Liver (tissue), 9 donors: Measurements from ENCODE around the gene KIAA1217. TPM values are rescaled to one million over a fixed set of nuclear protein-coding genes. Genes with fewer than 3 reads are reported as not detected.

Source experiments
- DNase-seq: peaks from one replicate; pipeline ENCODE4 v3.0.0-alpha.2; 2017; ENCODE audit warnings: low spot score
- H3K27ac ChIP-seq, 2 donors: one replicate each; pipeline ENCODE4 v1.7.0; 2013; ENCODE audit warnings: inconsistent platforms in 2 of 2, low read length in 2 of 2, control low read depth in 1 of 2, low read depth in 1 of 2, mild to moderate bottlenecking in 1 of 2
- H3K27me3 ChIP-seq, 4 donors: one replicate each; pipeline versions ENCODE4 v1.6.1 to v1.7.0; 2013; ENCODE audit warnings: low read length in 3 of 4, inconsistent platforms in 1 of 4, mild to moderate bottlenecking in 1 of 4, moderate library complexity in 1 of 4; ENCODE audit not compliant: control insufficient read depth in 4 of 4, insufficient read depth in 4 of 4
- H3K36me3 ChIP-seq, 4 donors: one replicate each; pipeline versions ENCODE4 v1.6.1 to v1.7.0; 2013; ENCODE audit warnings: low read length in 3 of 4, mild to moderate bottlenecking in 3 of 4, low read depth in 1 of 4, moderate library complexity in 1 of 4; ENCODE audit not compliant: control insufficient read depth in 4 of 4, insufficient read depth in 3 of 4
- H3K4me1 ChIP-seq, 4 donors: one replicate each; pipeline versions ENCODE4 v1.6.1 to v1.7.0; 2013; ENCODE audit warnings: low read length in 3 of 4, mild to moderate bottlenecking in 3 of 4, moderate library complexity in 1 of 4; ENCODE audit not compliant: control insufficient read depth in 4 of 4, insufficient read depth in 4 of 4
- H3K4me3 ChIP-seq, 3 donors: one replicate each; pipeline versions ENCODE4 v1.6.1 to v1.7.0; 2013; ENCODE audit warnings: low read length in 3 of 3, control low read depth in 1 of 3, low read depth in 1 of 3, mild to moderate bottlenecking in 1 of 3
- H3K9ac ChIP-seq, 2 donors: one replicate each; pipeline ENCODE4 v1.7.0; 2013; ENCODE audit warnings: low read length in 2 of 2, mild to moderate bottlenecking in 2 of 2, moderate library complexity in 2 of 2, control low read depth in 1 of 2, low read depth in 1 of 2
- H3K9me3 ChIP-seq, 4 donors: one replicate each; pipeline versions ENCODE4 v1.6.1 to v1.7.0; 2013; ENCODE audit warnings: low read length in 3 of 4; ENCODE audit not compliant: control insufficient read depth in 4 of 4
- FOXA2 ChIP-seq: IDR thresholded peaks from 2 replicates; pipeline ENCODE4 v1.6.1; 2016; ENCODE audit warnings: antibody characterized with exemption
- GABPA ChIP-seq, 2 donors: IDR thresholded peaks in 1 of 2; conservative IDR thresholded peaks in 1 of 2; 2 replicates each; pipeline ENCODE4 v1.6.1; 2016; ENCODE audit warnings: antibody characterized with exemption in 2 of 2, mild to moderate bottlenecking in 1 of 2, moderate library complexity in 1 of 2
- HNF4A ChIP-seq, 2 donors: conservative IDR thresholded peaks; 2 replicates each; pipeline ENCODE4 v1.6.1; 2016; ENCODE audit warnings: antibody characterized with exemption in 2 of 2, mild to moderate bottlenecking in 2 of 2
- HNF4G ChIP-seq: IDR thresholded peaks from 2 replicates; pipeline ENCODE4 v1.6.1; 2016; ENCODE audit warnings: antibody characterized with exemption
- RXRA ChIP-seq, 2 donors: IDR thresholded peaks; 2 replicates each; pipeline ENCODE4 v1.6.1; 2017 to 2018; ENCODE audit warnings: antibody characterized with exemption in 2 of 2, mild to moderate bottlenecking in 1 of 2
- SP1 ChIP-seq: IDR thresholded peaks from 2 replicates; pipeline ENCODE4 v1.6.1; 2018; ENCODE audit warnings: antibody characterized with exemption, mild to moderate bottlenecking
- YY1 ChIP-seq: IDR thresholded peaks from 2 replicates; pipeline ENCODE4 v1.6.1; 2016; ENCODE audit warnings: antibody characterized with exemption, mild to moderate bottlenecking
- WGBS: extraction: QIAGEN DNeasy Blood & Tissue Kit; methylation state at CpG from one replicate; pipeline ENCODE4 v1.1.7; 2013; 5-methylcytosine and 5-hydroxymethylcytosine counted together
- polyA plus RNA-seq, 2 donors: library from polyadenylated mRNA; stranded (reverse) in 1 of 2; unstranded in 1 of 2; fragments of 200-250 nt in 1 of 2; fragments of >200 nt in 1 of 2; fragmentation: Nextera tagmentation in 1 of 2; extraction: Ambion mirVana in 1 of 2; gene quantifications; one replicate each; pipeline versions ENCODE4 v1.2.1 to v1.2.3, GENCODE V29; 2013 to 2015
- total RNA-seq, 2 donors: library from RNA; depleted of rRNA; stranded (reverse); fragments of >200 nt; gene quantifications; one replicate each; pipeline ENCODE4 v1.2.3, GENCODE V29; 2014
- TF ChIP-seq, protein P1 (sequence below): fragments of 150-350 bp; IDR thresholded peaks from 2 replicates; pipeline ENCODE4 v1.5.1; 2017; ENCODE audit warnings: improper control_type of control experiment, low read depth, low read length; ENCODE audit not compliant: missing input control
- TF ChIP-seq, protein P2 (sequence below): IDR thresholded peaks from 2 replicates; pipeline ENCODE4 v1.6.1; 2016; ENCODE audit warnings: antibody characterized with exemption, mild to moderate bottlenecking
- TF ChIP-seq, protein P3 (sequence below): IDR thresholded peaks from 2 replicates; pipeline ENCODE4 v1.6.1; 2016; ENCODE audit warnings: antibody characterized with exemption
- TF ChIP-seq, protein P4 (sequence below): IDR thresholded peaks from 2 replicates; pipeline ENCODE4 v1.6.1; 2016; ENCODE audit warnings: antibody characterized with exemption
- donor health status: healthy.
- donor health status: healthy.
- donor health status: healthy.
- donor health status: healthy.
- donor health status: healthy.

Gene KIAA1217
- total and polyA plus RNA-seq, 4 donors, result 4.5 to 12.8 (median 6.8) TPM

DNA sequence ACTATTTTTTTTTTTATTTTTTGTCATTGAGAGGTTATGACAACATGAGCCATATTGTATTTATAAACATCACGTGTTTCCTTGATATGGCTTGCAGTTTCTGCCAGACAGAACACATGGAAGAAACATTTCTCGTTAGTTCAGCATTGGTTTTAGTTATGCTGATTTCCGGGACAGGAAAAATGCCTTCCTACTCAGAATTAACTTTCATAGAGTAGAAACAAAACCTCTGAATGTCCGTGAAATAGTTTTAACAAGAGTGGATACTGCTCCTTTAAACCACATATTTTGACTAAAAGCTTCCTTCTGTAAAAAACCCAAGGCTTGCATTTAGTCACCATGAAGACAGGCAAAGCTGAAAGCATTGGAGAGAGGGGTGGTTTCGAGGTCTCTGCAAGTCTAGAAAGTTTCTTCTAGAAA lies 240.4 kb downstream of the KIAA1217 start:
- Histone ChIP-seq H3K9ac (peak overlapping the region; percentile 55 to 74), H3K4me3 (peak overlapping the region in 2 of 3 donors; percentile 23 to 26), H3K27ac (peak overlapping the region in 1 of 2 donors; percentile 34), H3K4me1 (peaks cover 0 to 7% (median 5%) of the 10 kb centered on the region in 4 donors), H3K36me3 (no peaks in the 10 kb centered on the region), H3K9me3 (no peaks in the 10 kb centered on the region), H3K27me3 (no peaks in the 10 kb centered on the region)
- peak; percentile 29 for TF ChIP-seq YY1
- TF ChIP-seq, protein P1, sequence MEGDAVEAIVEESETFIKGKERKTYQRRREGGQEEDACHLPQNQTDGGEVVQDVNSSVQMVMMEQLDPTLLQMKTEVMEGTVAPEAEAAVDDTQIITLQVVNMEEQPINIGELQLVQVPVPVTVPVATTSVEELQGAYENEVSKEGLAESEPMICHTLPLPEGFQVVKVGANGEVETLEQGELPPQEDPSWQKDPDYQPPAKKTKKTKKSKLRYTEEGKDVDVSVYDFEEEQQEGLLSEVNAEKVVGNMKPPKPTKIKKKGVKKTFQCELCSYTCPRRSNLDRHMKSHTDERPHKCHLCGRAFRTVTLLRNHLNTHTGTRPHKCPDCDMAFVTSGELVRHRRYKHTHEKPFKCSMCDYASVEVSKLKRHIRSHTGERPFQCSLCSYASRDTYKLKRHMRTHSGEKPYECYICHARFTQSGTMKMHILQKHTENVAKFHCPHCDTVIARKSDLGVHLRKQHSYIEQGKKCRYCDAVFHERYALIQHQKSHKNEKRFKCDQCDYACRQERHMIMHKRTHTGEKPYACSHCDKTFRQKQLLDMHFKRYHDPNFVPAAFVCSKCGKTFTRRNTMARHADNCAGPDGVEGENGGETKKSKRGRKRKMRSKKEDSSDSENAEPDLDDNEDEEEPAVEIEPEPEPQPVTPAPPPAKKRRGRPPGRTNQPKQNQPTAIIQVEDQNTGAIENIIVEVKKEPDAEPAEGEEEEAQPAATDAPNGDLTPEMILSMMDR, result no peak
- DNase-seq, result no peak
- 36% methylated on average over 5 of the region's 5 CpGs for WGBS

DNA sequence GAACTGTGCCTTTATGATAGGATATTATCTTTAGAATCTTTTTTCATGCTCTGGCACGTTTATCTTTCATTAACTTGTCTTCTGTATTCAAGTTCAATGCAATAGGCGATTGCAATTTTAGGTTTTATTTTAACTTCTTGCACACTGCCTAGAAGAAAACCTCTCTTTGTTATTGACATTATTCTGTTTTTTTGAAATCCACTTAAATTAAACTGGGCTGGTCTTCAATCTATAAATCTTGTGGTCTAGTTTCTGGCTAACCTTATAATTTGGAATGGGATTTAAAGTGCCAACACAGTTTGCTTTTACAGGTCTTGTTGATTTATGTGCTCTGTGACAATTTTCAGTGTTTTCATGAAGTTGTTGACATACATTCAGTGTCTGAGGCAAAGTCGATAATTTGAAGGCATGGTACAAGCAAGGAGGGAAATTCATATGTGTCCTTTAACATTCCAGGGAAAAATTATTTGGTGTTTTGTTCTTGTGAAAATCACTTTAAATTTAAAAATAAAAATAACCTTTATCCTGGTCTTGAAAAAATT lies 240.9 kb downstream of the KIAA1217 start:
- peaks cover 0 to 7% (median 5%) of the 10 kb centered on the region in 4 donors for H3K4me1 ChIP-seq
- peak overlapping the region; percentile 54 to 55 for H3K9ac ChIP-seq
- H3K27ac ChIP-seq, result peak overlapping the region in 1 of 2 donors; percentile 34

GRCh38 chr10:24451325-24451820 lies 242.4 kb downstream of the KIAA1217 start:
- DNase-seq, result no peak
- Histone ChIP-seq H3K4me1 (peaks cover 0 to 7% (median 5%) of the 10 kb centered on the region in 4 donors), H3K27ac (no peak overlapping the region), H3K9me3 (no peaks in the 10 kb centered on the region), H3K4me3 (no peak overlapping the region), H3K36me3 (no peaks in the 10 kb centered on the region), H3K27me3 (no peaks in the 10 kb centered on the region), H3K9ac (no peak overlapping the region)
- 83% methylated on average over 4 of the region's 4 CpGs for WGBS
- no peak for TF ChIP-seq HNF4G
- TF ChIP-seq, protein P2, sequence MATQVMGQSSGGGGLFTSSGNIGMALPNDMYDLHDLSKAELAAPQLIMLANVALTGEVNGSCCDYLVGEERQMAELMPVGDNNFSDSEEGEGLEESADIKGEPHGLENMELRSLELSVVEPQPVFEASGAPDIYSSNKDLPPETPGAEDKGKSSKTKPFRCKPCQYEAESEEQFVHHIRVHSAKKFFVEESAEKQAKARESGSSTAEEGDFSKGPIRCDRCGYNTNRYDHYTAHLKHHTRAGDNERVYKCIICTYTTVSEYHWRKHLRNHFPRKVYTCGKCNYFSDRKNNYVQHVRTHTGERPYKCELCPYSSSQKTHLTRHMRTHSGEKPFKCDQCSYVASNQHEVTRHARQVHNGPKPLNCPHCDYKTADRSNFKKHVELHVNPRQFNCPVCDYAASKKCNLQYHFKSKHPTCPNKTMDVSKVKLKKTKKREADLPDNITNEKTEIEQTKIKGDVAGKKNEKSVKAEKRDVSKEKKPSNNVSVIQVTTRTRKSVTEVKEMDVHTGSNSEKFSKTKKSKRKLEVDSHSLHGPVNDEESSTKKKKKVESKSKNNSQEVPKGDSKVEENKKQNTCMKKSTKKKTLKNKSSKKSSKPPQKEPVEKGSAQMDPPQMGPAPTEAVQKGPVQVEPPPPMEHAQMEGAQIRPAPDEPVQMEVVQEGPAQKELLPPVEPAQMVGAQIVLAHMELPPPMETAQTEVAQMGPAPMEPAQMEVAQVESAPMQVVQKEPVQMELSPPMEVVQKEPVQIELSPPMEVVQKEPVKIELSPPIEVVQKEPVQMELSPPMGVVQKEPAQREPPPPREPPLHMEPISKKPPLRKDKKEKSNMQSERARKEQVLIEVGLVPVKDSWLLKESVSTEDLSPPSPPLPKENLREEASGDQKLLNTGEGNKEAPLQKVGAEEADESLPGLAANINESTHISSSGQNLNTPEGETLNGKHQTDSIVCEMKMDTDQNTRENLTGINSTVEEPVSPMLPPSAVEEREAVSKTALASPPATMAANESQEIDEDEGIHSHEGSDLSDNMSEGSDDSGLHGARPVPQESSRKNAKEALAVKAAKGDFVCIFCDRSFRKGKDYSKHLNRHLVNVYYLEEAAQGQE, result no peak
- TF ChIP-seq HNF4A (conservative IDR thresholded peaks at IDR 0.05), result no peak
- TF ChIP-seq RXRA (IDR thresholded peaks at IDR 0.05), result no peak
- no peak for TF ChIP-seq GABPA (IDR thresholded peaks at IDR 0.05 in 1 of 2, conservative IDR thresholded peaks at IDR 0.05 in 1 of 2)
- TF ChIP-seq, protein P3, sequence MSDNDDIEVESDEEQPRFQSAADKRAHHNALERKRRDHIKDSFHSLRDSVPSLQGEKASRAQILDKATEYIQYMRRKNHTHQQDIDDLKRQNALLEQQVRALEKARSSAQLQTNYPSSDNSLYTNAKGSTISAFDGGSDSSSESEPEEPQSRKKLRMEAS, result no peak
- TF ChIP-seq YY1, result no peak
- TF ChIP-seq, protein P4, sequence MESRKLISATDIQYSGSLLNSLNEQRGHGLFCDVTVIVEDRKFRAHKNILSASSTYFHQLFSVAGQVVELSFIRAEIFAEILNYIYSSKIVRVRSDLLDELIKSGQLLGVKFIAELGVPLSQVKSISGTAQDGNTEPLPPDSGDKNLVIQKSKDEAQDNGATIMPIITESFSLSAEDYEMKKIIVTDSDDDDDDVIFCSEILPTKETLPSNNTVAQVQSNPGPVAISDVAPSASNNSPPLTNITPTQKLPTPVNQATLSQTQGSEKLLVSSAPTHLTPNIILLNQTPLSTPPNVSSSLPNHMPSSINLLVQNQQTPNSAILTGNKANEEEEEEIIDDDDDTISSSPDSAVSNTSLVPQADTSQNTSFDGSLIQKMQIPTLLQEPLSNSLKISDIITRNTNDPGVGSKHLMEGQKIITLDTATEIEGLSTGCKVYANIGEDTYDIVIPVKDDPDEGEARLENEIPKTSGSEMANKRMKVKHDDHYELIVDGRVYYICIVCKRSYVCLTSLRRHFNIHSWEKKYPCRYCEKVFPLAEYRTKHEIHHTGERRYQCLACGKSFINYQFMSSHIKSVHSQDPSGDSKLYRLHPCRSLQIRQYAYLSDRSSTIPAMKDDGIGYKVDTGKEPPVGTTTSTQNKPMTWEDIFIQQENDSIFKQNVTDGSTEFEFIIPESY, result no peak
- no peak for TF ChIP-seq SP1

More for the DNA sequence above, 240.9 kb downstream of the KIAA1217 start:
- 14% methylated on average over 3 of the region's 3 CpGs for WGBS
- no peak for TF ChIP-seq GABPA (IDR thresholded peaks at IDR 0.05 in 1 of 2, conservative IDR thresholded peaks at IDR 0.05 in 1 of 2)
- TF ChIP-seq RXRA (IDR thresholded peaks at IDR 0.05), result no peak
- TF ChIP-seq FOXA2, result peak; percentile 13
- no peak for DNase-seq
- Histone ChIP-seq H3K36me3 (no peaks in the 10 kb centered on the region), H3K4me3 (peak overlapping the region in 2 of 3 donors; percentile 23 to 26), H3K27me3 (no peaks in the 10 kb centered on the region), H3K9me3 (no peaks in the 10 kb centered on the region)
